SK-N-SH (cell line): ENCODE results near the gene OR5K3.

ENCODE experiments used
- CTCF ChIP-seq: fragments of 200-600 bp; sonication (generic); IDR thresholded peaks from 2 replicates; pipeline ENCODE4 v1.6.1; 2017; ENCODE audit warnings: antibody characterized with exemption, mild to moderate bottlenecking, moderate library complexity
- EP300 ChIP-seq, 2 experiments: IDR thresholded peaks; 2 replicates each; pipeline versions ENCODE4 v1.4.0 to v1.6.1; 2012; ENCODE audit warnings: borderline replicate concordance in 1 of 2, low read depth in 1 of 2, low read length in 1 of 2
- MAX ChIP-seq: IDR thresholded peaks from 2 replicates; pipeline ENCODE4 v1.4.0; 2012; ENCODE audit warnings: low read depth
- POLR2AphosphoS5 ChIP-seq: IDR thresholded peaks from 2 replicates; pipeline ENCODE4 v1.6.1; 2012; ENCODE audit warnings: low read depth, low read length
- RCOR1 ChIP-seq: fragments of 150-350 bp; IDR thresholded peaks from 2 replicates; pipeline ENCODE4 v1.6.1; 2017; ENCODE audit warnings: antibody characterized with exemption, low read length
- RFX5 ChIP-seq: IDR thresholded peaks from 2 replicates; pipeline ENCODE4 v1.6.1; 2012; ENCODE audit warnings: mild to moderate bottlenecking, improper control_type of control experiment, low read length
- TCF12 ChIP-seq: IDR thresholded peaks from 2 replicates; pipeline ENCODE4 v1.4.0; 2012
- USF2 ChIP-seq: fragments of 150-350 bp; IDR thresholded peaks from 2 replicates; pipeline ENCODE4 v1.6.1; 2017; ENCODE audit warnings: antibody characterized with exemption, low read length, low read depth, borderline replicate concordance

GRCh38 chr3:98395101-98395500, 4.6 kb downstream of the OR5K3 start:
- TF ChIP-seq EP300 (IDR thresholded peaks at IDR 0.05; ENCODE audit: borderline replicate concordance in 1 of 2, low read depth in 1 of 2, low read length in 1 of 2) (no peak), CTCF (no peak), RCOR1 (no peak), POLR2AphosphoS5 (no peak), MAX (no peak), RFX5 (no peak), USF2 (no peak), TCF12 (no peak)
